KMS-11 (cell line): ENCODE data around the gene PLEKHN1.
A peak's percentile ranks its signal among the peaks of the same experiment; 100 is the strongest.

Experiments used
- H2AFZ ChIP-seq: fragments of 200-600 bp; sonication (generic); 2 replicates; pipeline ENCODE4 v1.6.1; 2016; ENCODE audit warnings: antibody characterized with exemption, mixed run types, low read depth
- H3K27ac ChIP-seq: fragments of 200-600 bp; sonication (generic); 2 replicates; pipeline ENCODE4 v1.6.1; 2016; ENCODE audit warnings: mild to moderate bottlenecking, mixed run types
- H3K27me3 ChIP-seq: fragments of 200-600 bp; sonication (generic); 2 replicates; pipeline ENCODE4 v1.6.1; 2017; ENCODE audit warnings: mild to moderate bottlenecking, low read depth, mixed run types, moderate library complexity; ENCODE audit not compliant: insufficient read depth
- H3K36me3 ChIP-seq: fragments of 200-600 bp; sonication (generic); 2 replicates; pipeline ENCODE4 v1.6.1; 2017; ENCODE audit warnings: mild to moderate bottlenecking, mixed run types; ENCODE audit not compliant: insufficient read depth
- H3K4me1 ChIP-seq: fragments of 200-600 bp; sonication (generic); 2 replicates; pipeline ENCODE4 v1.6.1; 2016; ENCODE audit warnings: mild to moderate bottlenecking, low read depth, mixed run types; ENCODE audit not compliant: poor library complexity, severe bottlenecking
- H3K4me2 ChIP-seq: fragments of 200-600 bp; sonication (generic); 2 replicates; pipeline ENCODE4 v1.7.0; 2016; ENCODE audit warnings: mild to moderate bottlenecking, mixed run types
- H3K4me3 ChIP-seq: fragments of 200-600 bp; sonication (generic); IDR thresholded peaks from 2 replicates; pipeline ENCODE4 v1.6.1; 2017; ENCODE audit warnings: low read depth, low read length, mixed read lengths; ENCODE audit not compliant: insufficient read depth
- H3K79me2 ChIP-seq: fragments of 200-600 bp; sonication (generic); 2 replicates; pipeline ENCODE4 v1.6.1; 2016; ENCODE audit warnings: low read depth, mixed run types; ENCODE audit not compliant: insufficient read depth
- H3K9ac ChIP-seq: fragments of 200-600 bp; sonication (generic); 2 replicates; pipeline ENCODE4 v1.6.1; 2016; ENCODE audit warnings: mild to moderate bottlenecking, mixed run types
- H4K20me1 ChIP-seq: fragments of 200-600 bp; sonication (generic); 2 replicates; pipeline ENCODE4 v1.6.1; 2016; ENCODE audit warnings: mild to moderate bottlenecking, mixed run types; ENCODE audit not compliant: insufficient read depth
- TF ChIP-seq, protein P1 (sequence below): fragments of 200-600 bp; sonication (generic); conservative IDR thresholded peaks from 2 replicates; pipeline ENCODE4 v1.6.1; 2017; ENCODE audit warnings: low read depth, mild to moderate bottlenecking, antibody characterized with exemption, low read length, moderate library complexity, mixed read lengths

PLEKHN1 gene

DNA sequence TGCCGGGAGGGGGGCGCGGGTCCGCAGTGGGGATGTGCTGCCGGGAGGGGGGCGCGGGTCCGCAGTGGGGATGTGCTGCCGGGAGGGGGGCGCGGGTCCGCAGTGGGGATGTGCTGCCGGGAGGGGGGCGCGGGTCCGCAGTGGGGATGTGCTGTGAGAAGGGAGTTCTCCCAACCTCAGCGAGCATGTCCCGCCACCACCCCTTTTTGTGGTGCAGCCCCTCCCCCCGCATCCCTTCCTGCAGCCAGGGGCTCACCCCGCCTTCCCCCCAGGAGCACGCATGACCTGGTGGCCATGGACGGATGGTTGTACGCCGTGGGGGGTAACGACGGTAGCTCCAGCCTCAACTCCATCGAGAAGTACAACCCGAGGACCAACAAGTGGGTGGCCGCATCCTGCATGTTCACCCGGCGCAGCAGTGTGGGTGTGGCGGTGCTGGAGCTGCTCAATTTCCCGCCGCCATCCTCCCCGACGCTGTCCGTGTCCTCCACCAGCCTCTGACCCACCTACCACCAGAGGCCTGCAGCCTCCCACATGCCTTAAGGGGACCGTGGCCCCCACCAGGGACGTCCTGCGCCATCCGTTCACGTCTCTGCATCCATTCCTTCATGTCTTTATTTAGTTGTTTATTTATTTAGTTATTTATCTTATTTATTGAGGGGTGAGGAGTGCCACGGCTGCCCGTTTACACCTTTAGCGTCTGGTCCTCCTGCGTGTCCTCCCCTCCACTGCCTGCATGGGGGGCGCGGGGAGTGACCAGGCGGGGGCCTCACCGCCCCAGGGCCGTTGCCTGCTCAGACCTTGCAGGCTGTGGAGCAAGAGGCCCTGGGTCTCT is 1.4 kb upstream of the PLEKHN1 start:
- Histone ChIP-seq H3K27me3 (no peaks in the 10 kb centered on the region), H3K4me3 (no peak overlapping the region), H3K79me2 (no peaks in the 10 kb centered on the region), H3K4me2 (no peak overlapping the region), H3K27ac (no peak overlapping the region), H3K36me3 (no peaks in the 10 kb centered on the region), H3K4me1 (peaks cover 22% of the 10 kb centered on the region), H4K20me1 (no peaks in the 10 kb centered on the region), H2AFZ (no peak overlapping the region), H3K9ac (no peak overlapping the region)
- TF ChIP-seq, protein P1, sequence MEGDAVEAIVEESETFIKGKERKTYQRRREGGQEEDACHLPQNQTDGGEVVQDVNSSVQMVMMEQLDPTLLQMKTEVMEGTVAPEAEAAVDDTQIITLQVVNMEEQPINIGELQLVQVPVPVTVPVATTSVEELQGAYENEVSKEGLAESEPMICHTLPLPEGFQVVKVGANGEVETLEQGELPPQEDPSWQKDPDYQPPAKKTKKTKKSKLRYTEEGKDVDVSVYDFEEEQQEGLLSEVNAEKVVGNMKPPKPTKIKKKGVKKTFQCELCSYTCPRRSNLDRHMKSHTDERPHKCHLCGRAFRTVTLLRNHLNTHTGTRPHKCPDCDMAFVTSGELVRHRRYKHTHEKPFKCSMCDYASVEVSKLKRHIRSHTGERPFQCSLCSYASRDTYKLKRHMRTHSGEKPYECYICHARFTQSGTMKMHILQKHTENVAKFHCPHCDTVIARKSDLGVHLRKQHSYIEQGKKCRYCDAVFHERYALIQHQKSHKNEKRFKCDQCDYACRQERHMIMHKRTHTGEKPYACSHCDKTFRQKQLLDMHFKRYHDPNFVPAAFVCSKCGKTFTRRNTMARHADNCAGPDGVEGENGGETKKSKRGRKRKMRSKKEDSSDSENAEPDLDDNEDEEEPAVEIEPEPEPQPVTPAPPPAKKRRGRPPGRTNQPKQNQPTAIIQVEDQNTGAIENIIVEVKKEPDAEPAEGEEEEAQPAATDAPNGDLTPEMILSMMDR = no peak

DNA sequence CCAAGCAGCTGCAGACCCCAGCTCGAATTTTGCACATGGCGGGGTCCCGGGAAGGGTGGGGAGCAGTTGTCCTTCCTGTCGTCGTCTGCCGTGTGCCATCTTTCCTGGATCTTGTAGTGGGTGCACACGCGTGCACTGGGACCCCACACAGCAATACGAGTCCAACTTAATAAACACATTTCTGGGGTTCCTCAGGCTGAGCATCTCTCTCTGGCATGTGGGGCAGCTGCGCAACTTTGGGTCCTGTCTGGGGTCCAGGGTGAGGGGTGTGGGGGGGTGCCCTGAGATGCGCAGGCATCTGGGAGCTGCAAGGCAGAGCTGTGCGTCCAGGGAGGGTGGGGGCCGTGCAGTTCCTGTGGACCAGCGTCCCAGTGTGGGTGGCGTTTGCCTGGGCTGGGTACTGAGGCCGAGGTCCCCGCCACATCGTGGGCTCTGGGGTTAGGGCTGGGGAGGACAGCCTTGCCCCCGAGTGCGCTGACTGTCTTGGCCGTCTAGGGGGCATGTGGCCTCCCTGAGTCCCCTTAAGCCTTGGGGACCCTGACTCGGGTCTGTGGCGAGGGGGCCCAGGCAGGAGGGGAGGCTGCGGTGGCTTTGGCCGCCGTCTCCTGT is 652 bp upstream of the PLEKHN1 start:
- Histone ChIP-seq H3K4me2 (peak overlapping the region; percentile 99), H3K79me2 (no peaks in the 10 kb centered on the region), H2AFZ (peak overlapping the region; percentile 95; the same call in 1 of the 2 replicates), H3K9ac (peak overlapping the region; percentile 48; the same call in 1 of the 2 replicates), H3K4me1 (peaks cover 20% of the 10 kb centered on the region), H3K36me3 (no peaks in the 10 kb centered on the region), H4K20me1 (no peaks in the 10 kb centered on the region), H3K4me3 (no peak overlapping the region), H3K27ac (no peak overlapping the region), H3K27me3 (no peaks in the 10 kb centered on the region)
- TF ChIP-seq, protein P1 = no peak

DNA sequence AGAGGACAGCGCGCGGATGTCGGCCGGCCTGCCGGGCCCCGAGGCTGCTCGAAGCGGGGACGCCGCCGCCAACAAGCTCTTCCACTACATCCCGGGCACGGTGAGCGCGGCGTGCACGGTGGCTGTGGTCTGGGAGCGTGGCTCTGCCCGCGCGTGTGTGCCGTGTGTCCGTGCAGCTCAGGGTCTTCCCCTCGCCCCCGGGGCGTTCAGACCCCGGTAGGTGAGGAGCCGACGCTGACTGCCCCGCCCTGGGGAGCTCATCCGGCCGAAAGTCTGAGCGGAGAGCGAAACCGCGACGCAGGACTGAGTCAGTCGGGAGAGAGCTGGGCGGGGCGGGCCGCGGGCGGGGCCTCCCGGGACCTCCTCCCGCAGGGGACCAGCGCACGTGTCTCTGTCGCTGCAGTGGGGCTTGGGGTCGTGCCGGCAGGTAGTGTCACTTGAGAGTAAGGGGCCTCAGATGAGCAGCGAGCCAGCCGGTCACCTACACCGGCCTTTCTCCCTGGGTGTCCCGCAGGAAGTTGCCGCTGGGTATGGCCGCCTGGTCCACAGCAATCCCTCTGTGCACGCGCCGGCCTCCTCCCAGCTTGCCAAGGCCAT is 520 bp downstream of the PLEKHN1 start:
- H3K79me2 ChIP-seq = no peaks in the 10 kb centered on the region
- peaks cover 20% of the 10 kb centered on the region for H3K4me1 ChIP-seq
- peak overlapping the region; percentile 95 for H2AFZ ChIP-seq
- peak overlapping the region; percentile 44 for H3K27ac ChIP-seq
- TF ChIP-seq, protein P1 = no peak
- peak overlapping the region; percentile 99 for H3K4me2 ChIP-seq
- H3K36me3 ChIP-seq = no peaks in the 10 kb centered on the region
- peak overlapping the region; percentile 90 for H3K4me3 ChIP-seq
- no peaks in the 10 kb centered on the region for H4K20me1 ChIP-seq
- H3K9ac ChIP-seq = peak overlapping the region; percentile 48; the same call in 1 of the 2 replicates
- H3K27me3 ChIP-seq = no peaks in the 10 kb centered on the region

DNA sequence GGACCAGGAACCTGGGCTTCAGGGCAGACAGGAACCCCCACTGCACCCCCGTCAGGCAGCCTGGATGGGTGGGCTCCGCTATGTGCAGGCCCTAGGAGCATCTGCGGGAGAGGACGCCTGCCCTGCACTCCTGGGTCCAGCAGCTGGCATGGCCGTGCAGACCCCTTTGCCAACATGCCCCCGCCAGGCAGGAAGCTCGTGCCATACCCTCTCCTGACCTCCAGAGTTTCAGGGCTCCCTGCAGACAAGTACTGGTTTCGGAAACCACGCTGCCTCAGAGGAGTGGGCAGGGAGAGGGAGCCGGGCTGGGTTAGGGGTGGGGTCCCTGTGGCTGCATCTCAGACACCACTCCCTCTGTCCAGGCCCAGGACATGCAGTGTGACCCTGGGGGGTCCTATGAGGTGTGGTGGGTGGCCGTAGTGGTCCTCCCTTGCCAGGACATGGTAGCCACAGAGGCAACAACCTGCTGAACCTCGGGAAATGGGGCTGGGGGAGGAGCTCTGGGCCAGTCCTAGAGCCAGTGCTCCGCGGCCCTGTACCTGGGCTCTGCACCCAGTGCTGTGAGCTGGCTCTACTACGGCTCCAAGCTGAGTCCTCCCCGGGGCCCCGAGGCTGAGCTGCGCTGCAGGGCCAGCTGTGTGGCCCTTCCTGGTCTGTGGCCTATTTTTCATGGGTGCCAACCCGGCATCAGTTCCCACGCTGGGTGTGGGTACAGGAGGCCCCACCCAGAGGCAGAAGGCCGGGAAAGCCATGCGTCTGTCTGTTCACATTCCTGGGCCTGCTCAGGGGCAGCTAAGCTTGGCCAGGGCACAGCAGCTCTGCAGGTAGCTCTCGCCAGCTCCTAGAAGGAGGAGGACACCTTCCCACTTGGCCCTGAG is 1.4 kb downstream of the PLEKHN1 start:
- Histone ChIP-seq H4K20me1 (no peaks in the 10 kb centered on the region), H3K36me3 (no peaks in the 10 kb centered on the region), H3K4me3 (peak overlapping the region; percentile 12), H3K27ac (no peak overlapping the region), H3K4me2 (peak overlapping the region; percentile 99; the same call in 1 of the 2 replicates), H3K9ac (peak overlapping the region; percentile 48; the same call in 1 of the 2 replicates), H3K4me1 (peaks cover 20% of the 10 kb centered on the region), H3K79me2 (no peaks in the 10 kb centered on the region), H3K27me3 (no peaks in the 10 kb centered on the region), H2AFZ (peak overlapping the region; percentile 95)
- TF ChIP-seq, protein P1 = no peak
